SU-DHL-6 (cell line): ENCODE measurements around the gene CACNA1G.

Source experiments
- H2AFZ ChIP-seq: fragments of 200-600 bp; sonication (generic); 2 replicates; pipeline ENCODE4 v1.6.1; 2014; ENCODE audit warnings: low read depth, mild to moderate bottlenecking, moderate library complexity, mixed read lengths, antibody characterized with exemption, low read length; ENCODE audit not compliant: severe bottlenecking
- H3F3A ChIP-seq: fragments of 200-600 bp; shearing (Covaris generic); 2 replicates; pipeline ENCODE4 v1.6.0; 2016; ENCODE audit warnings: antibody characterized with exemption, mild to moderate bottlenecking; ENCODE audit not compliant: insufficient read depth
- H3K27ac ChIP-seq: fragments of 200-600 bp; sonication (generic); 2 replicates; pipeline ENCODE4 v1.5.1; 2016; ENCODE audit warnings: low read depth, mild to moderate bottlenecking, low read length, moderate library complexity, mixed read lengths
- H3K27me3 ChIP-seq: fragments of 200-600 bp; sonication (generic), shearing (Covaris generic); 2 replicates; pipeline ENCODE4 v1.6.0; 2014; ENCODE audit warnings: mild to moderate bottlenecking, low read length
- H3K36me3 ChIP-seq: fragments of 200-600 bp; sonication (generic); 2 replicates; pipeline ENCODE4 v1.6.1; 2014; ENCODE audit warnings: mild to moderate bottlenecking, low read length, mixed read lengths
- H3K4me2 ChIP-seq: fragments of 300-600, 200-600 bp; shearing (Covaris generic), sonication (generic); 2 replicates; pipeline ENCODE4 v1.6.0; 2014; ENCODE audit warnings: low read length, low read depth, mild to moderate bottlenecking; ENCODE audit not compliant: poor library complexity, severe bottlenecking
- H3K4me3 ChIP-seq: fragments of 200-600 bp; sonication (generic); 2 replicates; pipeline ENCODE4 v1.5.1; 2014; ENCODE audit warnings: antibody characterized with exemption, low read length, mild to moderate bottlenecking, mixed read lengths; ENCODE audit not compliant: insufficient read depth, poor library complexity, severe bottlenecking
- H3K79me2 ChIP-seq: fragments of 200-600 bp; sonication (generic); 2 replicates; pipeline ENCODE4 v1.6.1; 2014; ENCODE audit warnings: mild to moderate bottlenecking, low read length, moderate library complexity; ENCODE audit not compliant: insufficient read depth
- H3K9ac ChIP-seq: fragments of 200-600 bp; sonication (generic); 2 replicates; pipeline ENCODE4 v1.7.0; 2014; ENCODE audit warnings: mild to moderate bottlenecking, low read length
- H3K9me2 ChIP-seq: fragments of 200-600 bp; sonication (generic); replicated peaks from 2 replicates; pipeline ENCODE4 v1.6.1; 2014; ENCODE audit warnings: low read length; ENCODE audit not compliant: insufficient read depth
- H3K9me3 ChIP-seq: fragments of 200-600 bp; sonication (generic); 2 replicates; pipeline ENCODE4 v1.6.1; 2014; ENCODE audit warnings: low read length, mixed read lengths; ENCODE audit not compliant: insufficient read depth
- H4K20me1 ChIP-seq: fragments of 200-600 bp; sonication (generic); 2 replicates; pipeline ENCODE4 v1.6.1; 2014; ENCODE audit warnings: low read depth, mild to moderate bottlenecking, antibody characterized with exemption, low read length, moderate library complexity, mixed read lengths
- CTCF ChIP-seq: fragments of 200-600 bp; sonication (generic); IDR thresholded peaks from one replicate; pipeline ENCODE4 v1.5.1; 2017; ENCODE audit warnings: antibody characterized with exemption, mild to moderate bottlenecking, low read length, moderate library complexity; ENCODE audit not compliant: insufficient read depth, poor library complexity, severe bottlenecking
- EZH2phosphoT487 ChIP-seq: fragments of 200-600 bp; sonication (generic), shearing (Covaris generic); conservative IDR thresholded peaks from 2 replicates; pipeline ENCODE4 v1.6.1; 2018; ENCODE audit warnings: mild to moderate bottlenecking, antibody characterized with exemption, low read length, moderate library complexity, mixed read lengths

The CACNA1G gene

GRCh38 chr17:50535407-50535806, 25.1 kb upstream of the CACNA1G start:
- Histone ChIP-seq H3F3A (no peaks in the 10 kb centered on the region), H3K9me2 (no peaks in the 10 kb centered on the region), H3K4me2 (no peak overlapping the region), H3K4me3 (no peak overlapping the region), H3K36me3 (no peaks in the 10 kb centered on the region), H3K9me3 (no peaks in the 10 kb centered on the region), H3K27me3 (no peaks in the 10 kb centered on the region), H3K27ac (no peak overlapping the region), H3K79me2 (no peaks in the 10 kb centered on the region), H4K20me1 (no peaks in the 10 kb centered on the region), H3K9ac (no peak overlapping the region), H2AFZ (no peak overlapping the region)
- TF ChIP-seq CTCF: no peak
- no peak for TF ChIP-seq EZH2phosphoT487

DNA sequence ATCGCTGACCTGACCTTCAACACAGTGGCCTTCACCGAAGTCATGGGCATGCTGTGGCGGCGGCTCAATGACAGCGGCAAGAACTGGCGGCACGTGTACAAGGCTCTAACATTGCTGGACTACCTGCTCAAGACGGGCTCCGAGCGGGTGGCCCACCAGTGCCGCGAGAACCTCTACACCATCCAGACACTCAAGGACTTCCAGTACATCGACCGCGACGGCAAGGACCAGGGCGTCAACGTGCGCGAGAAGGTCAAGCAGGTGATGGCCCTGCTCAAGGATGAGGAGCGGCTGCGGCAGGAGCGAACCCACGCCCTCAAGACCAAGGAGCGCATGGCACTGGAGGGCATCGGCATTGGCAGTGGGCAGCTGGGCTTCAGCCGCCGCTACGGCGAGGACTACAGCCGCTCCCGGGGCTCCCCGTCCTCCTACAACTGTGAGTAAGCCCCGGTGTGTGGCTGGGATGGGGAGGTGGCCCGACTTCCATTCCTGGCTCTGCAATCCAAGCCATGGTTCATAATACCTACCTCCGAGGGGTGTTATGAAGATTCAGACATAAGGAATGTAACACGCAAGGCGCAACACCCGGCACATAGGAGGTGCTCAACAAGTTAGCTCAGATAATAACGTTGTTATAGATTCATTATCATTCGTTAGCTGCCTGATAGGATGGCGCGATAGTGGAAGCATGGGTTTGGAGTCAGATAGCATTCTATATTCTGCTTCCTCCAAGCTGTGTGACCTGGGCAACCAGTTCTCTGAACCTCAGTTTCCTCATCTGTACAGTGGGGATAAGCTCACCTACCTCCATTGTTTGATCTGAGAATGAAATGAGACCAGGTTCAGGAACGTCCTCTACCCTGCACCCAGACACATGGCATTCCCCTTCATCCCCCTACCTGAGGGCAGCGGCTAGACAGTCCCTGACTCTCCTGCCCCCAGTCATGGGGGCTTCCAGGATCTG, 23.6 kb upstream of the CACNA1G start:
- Histone ChIP-seq H3K4me3 (no peak overlapping the region), H3K27ac (no peak overlapping the region), H3K9me3 (no peaks in the 10 kb centered on the region), H3F3A (no peaks in the 10 kb centered on the region), H3K79me2 (no peaks in the 10 kb centered on the region), H3K4me2 (no peak overlapping the region), H4K20me1 (no peaks in the 10 kb centered on the region), H3K9ac (no peak overlapping the region), H2AFZ (no peak overlapping the region), H3K36me3 (no peaks in the 10 kb centered on the region), H3K9me2 (no peaks in the 10 kb centered on the region), H3K27me3 (no peaks in the 10 kb centered on the region)
- TF ChIP-seq CTCF: no peak
- TF ChIP-seq EZH2phosphoT487: no peak

DNA sequence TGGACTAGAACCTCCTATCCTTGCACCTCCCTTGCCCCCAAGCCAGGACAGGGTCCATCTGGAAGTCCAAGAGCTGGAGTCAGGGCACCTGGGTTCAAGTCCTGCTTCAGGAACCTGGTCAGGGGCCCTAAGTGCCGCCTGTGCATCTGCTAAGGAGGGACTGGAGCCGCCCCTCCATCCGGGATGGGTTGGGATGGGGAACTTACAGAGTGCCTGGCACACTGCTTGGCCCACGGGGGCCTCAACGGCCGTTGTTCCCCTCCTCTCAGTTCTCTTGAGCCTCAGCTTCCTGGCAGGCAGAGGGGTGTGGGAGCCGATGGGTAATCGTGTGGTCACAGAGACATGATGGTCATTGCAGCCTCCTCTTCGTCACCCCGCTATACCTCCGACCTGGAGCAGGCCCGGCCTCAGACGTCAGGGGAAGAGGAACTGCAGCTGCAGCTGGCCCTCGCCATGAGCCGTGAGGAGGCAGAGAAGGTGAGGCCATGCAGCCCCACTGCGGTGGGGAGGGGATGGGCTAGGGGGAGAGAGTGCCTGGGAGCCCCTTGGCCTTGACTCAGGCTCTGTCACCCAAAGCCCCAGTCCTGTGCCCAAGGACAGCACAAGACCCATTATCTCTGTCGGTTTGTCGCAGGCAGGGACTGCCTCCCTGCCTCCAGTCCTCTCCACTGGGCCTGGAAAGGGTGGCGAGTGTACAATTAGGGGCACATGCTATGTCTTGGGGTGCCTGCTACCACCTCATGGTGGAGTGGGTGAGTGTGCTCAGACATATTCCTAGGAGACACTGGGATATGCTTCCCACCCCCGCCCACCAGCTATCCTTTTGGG, 22.6 kb upstream of the CACNA1G start:
- Histone ChIP-seq H3K27me3 (no peaks in the 10 kb centered on the region), H3K79me2 (no peaks in the 10 kb centered on the region), H3K9ac (no peak overlapping the region), H4K20me1 (no peaks in the 10 kb centered on the region), H3F3A (no peaks in the 10 kb centered on the region), H3K9me2 (no peaks in the 10 kb centered on the region), H3K4me2 (no peak overlapping the region), H3K27ac (no peak overlapping the region), H3K4me3 (no peak overlapping the region), H3K9me3 (no peaks in the 10 kb centered on the region), H3K36me3 (no peaks in the 10 kb centered on the region), H2AFZ (no peak overlapping the region)
- TF ChIP-seq CTCF (no peak), EZH2phosphoT487 (no peak)
